GM15510 (cell line): Measurements from ENCODE around the gene CDH2.

ENCODE experiments used
- POLR2A ChIP-seq: IDR thresholded peaks from 3 replicates; pipeline ENCODE4 v1.6.1; 2011; ENCODE audit warnings: borderline replicate concordance; ENCODE audit not compliant: insufficient read length; ENCODE audit errors: extremely low read depth

CDH2 gene

DNA sequence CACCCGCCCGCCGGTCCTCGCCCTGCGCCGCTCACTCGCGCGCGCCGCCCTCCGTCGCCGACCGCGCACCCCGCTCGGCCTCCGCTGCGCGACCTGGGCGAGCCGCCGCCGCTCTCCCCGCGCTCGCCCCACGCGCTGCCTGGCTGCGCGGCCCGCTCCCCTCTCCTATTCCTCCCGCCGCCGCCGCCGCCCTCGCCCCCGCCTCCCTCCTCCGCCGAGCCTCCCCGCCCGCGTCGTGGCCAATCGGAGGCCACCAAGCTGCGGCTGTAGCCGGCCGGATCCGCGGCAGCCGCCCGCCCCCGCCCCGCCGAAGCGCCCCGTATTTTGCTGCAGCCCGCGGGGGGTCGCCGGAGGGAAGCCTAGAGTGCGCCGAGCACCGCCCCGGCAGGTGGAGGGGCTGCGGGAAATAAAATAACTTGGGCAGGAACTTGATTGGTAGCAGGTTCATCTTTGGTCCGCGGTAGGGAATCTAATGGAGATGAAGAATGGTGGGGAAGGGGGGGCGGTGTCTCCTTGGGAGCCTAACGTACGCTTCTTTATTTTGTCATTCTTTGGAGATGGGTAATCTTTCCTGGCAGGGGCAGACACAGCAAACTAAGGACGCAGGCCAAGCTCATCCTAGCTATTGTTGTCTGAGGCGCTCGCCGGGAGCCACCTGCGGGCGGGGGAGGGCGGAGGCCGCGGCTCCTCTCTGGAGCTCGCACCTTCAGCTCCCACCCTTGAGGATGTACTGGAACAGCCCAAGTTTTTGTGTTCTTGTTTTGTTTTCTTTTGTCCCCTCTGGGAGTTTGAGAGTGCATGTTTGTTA, 1.1 kb upstream of the CDH2 start:
- TF ChIP-seq POLR2A, result no peak

DNA sequence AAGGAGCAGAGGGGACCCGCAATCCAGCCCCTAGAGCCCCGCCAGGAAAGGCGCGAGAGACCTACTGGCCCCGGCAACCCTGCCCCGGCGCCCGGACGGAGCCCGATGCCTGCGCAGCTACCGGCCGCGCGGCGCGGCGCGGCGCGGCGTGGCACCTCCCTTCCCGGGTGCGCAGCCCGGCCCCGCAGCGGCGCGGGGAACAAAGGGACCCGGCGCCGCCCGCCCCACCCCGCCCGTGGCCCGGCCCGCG, 307 bp downstream of the CDH2 start:
- no peak for TF ChIP-seq POLR2A

DNA sequence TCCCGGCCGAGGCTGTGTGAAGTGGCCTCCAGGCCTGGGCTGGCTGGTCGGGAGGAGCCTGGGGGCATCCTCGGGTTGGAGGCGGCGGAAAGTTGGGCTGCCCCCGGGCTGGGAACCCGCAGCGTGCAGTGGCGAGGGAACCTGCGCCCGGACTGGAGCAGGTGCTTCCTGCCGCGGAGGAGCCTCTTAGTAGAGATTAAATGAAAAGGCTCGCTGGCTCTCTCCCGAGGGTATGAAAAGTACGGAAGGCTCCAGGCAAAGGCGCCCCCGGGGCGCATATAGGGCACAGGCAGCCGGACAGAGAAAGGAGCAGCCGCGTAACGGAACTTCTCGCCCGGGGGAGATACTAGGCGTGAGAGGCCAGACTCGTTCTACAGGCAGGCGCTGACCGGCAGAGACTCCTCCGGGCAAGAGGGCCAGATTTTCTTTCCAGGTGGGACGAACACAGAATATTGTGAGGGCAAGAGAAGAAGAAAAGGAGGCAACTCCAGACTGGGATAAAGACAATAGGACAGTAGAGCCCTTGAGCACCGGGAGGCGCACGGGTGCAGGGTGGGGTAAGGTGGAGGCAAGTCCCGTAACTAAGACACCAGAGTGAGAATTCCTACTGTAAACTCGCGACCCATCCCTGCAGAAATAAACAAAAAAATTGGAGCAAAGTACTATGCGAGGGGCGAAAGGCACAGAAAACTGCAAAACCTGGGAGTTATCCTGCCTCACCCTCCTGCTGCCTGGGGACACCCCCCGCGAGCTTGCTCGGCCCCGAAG, 816 bp downstream of the CDH2 start:
- TF ChIP-seq POLR2A, result no peak

DNA sequence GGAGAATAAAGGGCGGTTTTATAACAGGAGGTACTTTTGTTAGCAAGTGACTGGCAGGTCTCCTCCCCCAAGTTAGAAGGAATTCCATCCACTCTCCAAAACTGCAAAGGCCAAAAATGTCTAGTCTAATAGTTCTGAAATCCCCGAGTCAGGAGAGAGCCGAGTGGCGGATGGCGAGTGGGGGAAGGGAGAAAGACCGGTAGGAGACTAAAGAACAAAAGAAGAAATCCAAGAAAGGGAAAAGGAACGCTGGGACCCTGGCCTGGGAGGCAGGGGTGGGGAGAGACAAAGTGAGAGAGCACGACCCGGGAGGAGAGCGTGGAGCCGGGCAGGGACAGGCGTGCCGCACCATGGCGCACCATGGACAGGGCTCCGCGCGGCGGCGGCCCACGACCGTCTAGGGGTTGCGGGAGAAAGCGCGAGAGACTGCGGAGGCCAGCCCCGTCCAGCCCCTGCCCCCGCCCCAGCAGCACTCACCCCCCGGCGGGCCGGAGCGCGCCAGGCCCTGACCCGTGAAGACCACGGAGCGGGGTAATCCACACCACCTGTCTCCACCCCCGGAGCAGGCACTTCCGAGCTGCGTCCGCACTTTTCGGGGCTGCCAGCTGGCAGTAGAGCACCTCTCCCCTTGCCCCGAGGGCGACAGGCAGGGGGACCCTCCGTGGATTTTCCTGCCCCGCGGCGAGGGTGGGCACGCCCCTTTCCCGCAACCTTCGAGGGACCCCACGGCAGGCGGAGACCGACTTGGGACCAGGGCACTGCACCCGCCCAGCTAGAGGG, 1.6 kb downstream of the CDH2 start:
- TF ChIP-seq POLR2A, result no peak

DNA sequence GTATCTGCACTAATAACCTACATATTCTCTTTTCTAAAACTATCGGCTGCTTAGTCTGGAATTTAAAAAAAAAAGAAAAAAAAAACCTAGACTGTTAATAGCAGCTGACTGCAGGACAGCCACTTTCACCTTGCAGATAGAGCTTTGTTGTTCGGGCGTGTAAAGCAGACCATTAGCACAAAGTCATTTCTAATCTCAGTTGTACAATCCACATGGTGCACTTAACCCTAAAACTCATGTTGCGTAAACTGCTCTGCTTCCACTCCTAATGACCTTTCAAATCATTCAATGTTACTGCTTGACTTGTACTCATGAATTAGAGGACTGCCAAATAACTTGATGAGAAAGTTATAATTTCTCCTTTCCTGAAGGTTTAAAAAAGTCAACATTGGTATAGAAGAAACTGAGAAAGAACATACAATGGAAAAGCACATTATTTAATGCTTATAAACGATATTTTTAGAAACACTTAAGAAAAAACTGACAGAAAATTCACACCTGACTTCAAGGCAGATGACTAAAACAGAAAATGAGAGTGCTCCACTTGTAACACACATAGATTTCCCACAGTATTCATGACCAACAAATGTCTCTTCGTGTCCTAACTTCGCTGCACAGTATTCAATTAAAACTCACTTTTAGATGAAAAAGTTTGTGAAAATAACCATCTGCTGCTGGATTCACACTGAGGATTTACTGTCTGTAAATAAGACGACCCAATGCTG, 2.6 kb downstream of the CDH2 start:
- TF ChIP-seq POLR2A, result no peak

DNA sequence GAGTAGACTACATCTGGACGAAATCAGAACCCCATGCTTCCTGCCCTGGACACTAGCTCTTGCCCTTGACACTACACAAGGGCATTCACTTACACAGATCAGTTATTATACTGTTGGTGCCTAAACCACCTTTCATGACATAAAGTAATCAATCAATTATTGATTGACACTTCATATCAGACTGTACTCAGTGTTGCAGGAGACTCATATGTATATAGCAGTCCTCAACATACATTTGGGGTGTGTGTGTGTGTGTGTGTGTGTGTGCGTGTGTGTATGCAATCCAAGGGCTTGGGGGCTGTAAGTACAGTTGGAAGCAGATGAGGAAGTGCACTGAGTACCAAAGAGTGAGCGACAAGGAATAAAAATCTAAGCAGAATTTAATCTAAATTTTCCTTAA, 5.1 kb downstream of the CDH2 start:
- no peak for TF ChIP-seq POLR2A

DNA sequence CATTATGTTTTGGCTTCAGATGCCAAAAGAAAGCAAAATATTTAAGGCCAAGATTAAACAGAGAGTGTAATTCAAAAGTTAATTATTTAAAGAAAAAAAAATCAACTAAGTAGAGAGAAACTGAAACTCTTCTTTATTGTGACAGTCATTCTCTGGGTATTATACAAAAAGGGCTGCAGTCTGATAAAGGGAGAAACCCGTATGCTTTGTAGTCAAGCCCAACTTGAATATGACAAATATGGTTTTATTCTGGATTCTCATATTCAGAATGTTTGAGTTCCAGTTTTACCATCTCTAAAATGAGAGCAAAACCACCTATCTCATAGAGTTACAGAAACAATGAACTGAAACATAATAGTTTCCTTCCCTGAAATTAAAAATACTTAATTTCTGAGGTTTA, 8.2 kb downstream of the CDH2 start:
- no peak for TF ChIP-seq POLR2A

DNA sequence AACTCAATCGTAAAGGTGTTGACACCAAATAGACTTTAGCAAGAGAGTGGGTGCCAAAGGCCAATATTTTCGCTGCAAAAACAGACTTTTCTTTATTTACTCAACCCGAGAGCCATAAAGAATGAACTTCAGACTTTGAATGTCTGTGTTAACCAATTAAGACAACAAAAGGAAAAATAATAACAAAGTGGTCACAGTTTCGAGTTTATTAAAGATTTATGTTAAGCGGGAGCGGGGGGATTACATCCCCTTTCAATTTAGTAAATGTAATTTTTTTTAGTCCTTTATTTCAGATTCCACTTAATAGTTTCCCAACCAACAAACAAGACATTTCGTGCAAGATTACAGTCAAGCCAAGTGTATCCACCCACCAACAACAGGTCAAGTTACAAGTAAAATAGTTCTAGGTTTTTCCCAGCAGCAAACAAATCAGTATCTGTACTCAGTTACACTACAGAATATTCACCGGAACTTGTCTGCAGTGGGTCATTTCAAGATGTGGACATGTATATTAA, 9.0 kb downstream of the CDH2 start:
- no peak for TF ChIP-seq POLR2A

DNA sequence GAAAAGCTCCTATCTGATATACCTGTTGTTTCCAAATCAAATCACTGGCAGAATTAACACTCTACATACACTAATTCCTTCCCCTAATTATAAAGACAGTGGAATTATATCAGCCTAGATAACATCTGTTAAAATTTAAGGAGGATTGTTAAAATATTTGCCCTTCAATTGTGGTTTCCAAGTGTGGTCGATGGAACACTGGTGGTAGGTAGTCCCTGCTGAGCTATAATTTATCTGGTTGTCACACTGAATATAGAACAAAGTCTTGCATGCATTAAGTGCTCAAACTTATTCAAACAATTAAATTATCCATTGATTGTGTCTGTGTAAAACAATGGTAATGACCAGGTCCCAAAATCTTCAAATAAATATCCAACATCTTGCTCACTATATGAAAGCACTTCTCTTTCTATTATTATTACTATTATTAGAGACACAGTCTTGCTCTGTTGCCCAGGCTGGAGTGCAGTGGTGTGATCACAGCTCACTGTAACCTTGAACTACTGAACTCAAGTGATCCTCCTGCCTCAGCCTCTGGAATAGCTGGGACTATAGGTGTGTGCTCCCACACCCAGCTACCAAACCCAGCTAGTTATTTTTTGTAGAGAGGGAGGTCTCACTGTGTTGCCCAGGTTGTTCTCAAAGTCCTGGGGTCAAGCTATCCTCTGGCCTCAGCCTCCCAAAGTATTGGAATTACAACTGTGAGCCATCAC, 12.0 kb downstream of the CDH2 start:
- no peak for TF ChIP-seq POLR2A

DNA sequence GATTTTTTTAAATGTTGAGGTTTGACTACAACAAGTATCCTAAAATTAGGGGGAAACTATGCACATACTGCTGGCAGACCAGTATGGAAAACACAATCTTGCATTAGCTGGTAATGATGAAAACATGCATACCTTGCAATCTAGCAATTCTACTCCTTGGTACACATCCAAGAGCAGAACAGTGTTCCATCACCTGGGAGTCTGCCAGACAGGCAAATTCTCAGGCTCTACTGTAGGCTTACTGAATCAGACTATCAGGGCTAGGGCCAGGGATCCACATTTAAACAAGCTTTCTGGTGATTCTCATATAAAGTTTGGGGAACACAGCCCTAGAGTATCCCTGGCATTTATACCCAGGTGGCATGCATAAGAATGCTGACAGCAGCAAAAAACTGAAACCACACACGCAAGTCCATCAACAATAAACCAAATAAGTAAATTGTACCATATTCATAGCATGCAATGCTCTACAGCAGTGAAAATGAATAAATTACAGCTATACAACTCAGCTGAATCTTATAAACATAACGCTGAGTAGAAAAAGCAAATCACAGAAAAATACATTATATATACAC, 13.6 kb downstream of the CDH2 start:
- no peak for TF ChIP-seq POLR2A

DNA sequence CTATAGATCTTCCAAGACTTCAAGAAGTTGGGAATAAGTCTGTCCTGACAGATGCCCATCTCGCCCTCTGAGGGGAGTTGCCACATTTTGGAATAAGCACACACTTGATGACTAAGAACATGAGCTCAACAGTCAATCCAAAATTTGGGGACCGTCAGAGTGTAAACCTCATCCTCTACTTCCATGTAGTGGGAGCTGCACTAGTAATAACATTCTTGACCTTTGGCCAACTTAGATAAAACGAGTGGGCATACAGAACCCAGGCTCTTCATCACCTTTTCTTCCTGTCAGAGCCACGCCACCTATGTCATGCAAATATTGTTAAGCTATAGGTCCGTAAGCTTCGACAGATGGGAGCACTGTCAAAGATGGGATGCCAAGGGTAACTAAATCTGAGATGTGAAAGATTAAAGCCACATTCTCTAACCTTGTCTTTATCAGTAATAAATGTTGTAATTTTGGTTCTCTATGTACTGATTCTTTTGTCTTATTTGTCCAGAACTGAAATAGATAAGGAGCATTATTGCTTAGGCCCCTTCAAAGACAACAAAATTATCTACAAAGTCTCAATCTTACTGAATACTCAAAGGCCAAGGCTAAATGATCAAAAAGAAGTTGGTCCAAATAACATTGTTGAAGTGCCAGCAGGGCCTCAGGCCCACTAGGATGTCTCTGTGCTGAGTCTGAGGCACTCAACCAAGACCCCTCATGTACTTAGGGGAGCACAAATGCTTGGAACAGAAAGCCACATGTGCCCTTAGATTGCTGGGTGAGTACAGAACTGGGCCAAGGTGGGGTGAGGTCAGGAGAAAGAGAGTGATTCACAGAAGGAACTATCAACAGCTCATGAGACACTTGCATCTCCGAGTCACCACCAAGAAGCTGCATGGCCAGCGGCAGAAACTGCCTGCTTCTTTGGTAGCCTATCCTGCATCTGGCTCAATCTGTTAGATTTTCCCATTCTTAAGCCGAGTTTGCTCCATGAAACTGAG, 15.0 kb downstream of the CDH2 start:
- no peak for TF ChIP-seq POLR2A

DNA sequence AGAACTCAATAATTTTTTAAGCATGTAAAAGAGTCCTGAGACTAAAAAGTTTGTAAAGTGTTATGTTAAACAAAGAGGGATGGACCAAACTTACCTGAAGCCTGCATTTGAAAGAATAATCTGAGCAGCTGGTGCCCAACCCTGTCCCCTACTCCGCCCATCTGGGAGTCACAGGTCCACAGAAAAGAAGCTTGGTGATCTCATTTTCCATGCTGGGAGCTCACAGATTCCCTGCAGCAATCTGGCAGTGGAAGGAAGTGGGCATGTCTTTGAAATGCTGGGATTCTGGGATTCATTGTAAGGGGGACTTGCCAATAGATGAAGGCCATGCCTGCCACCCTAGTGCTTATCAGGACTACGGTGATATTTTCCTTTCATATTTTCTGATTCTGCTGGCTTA, 17.9 kb downstream of the CDH2 start:
- TF ChIP-seq POLR2A, result no peak

DNA sequence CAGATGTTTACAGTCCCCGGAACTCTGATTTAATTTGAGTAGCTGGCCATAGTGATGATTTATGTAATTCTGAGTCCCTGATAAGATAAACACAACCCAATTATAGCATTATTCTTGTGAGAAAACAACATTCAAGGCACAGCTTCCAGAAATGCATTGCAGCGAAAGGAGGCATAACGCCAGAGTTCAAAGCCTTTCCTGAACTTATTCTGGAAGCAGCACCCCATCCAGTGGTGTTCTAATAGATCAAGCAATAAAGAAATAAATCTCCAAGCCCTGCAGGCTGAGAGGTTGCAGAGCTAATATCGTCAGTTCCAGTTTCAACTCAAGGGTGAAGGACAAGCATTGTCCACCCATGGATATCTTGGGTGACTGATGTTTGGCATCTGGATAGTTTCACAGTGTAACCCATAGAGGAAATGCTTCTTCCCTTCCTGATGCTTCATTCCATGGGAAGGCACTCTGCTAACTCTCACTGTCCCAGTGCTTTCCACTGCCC, 18.8 kb downstream of the CDH2 start:
- TF ChIP-seq POLR2A, result no peak

DNA sequence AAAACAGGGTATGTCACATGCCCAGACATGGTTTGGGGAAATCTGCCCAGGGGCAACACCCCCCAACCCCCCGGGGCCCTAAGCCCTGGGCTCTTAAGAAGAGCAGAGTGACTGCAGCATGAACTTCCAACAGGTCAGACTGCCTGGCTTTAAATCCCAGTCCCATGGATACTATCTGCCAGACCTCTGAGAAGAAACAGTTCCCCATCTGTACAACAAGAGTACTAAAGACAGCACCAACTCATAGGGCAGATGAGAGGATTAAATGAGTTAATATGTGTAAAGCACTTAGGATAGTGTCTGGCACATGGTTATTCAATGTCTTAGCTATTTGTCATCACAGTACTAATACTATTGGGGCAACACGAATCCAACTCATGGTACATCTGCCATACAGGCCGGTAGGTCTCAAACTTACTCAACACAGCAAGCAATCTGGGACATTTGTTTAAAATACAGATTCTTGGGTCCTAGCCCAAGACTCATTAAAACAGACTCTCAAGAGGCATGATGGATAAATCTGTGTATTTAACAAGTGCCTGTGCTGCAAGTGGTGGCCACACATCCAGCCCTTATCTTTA, 23.4 kb downstream of the CDH2 start:
- no peak for TF ChIP-seq POLR2A
